Smooth muscle cell (in vitro differentiated cells): ENCODE measurements around the gene HSPA12B. TPM values are rescaled to one million over a fixed set of nuclear protein-coding genes. Genes with fewer than 3 reads are reported as not detected.
A peak's percentile ranks its signal among the peaks of the same experiment; 100 is the strongest.

Experiments used
- DNase-seq: peaks from one replicate; lab custom pipeline; 2025; ENCODE audit not compliant: unreplicated experiment; lab: John Stamatoyannopoulos, UW
- H2AFZ ChIP-seq: fragments of 200-600 bp; sonication (generic); 2 replicates; pipeline ENCODE4 v1.6.0; 2016; ENCODE audit warnings: antibody characterized with exemption, low read depth, mild to moderate bottlenecking
- H3F3A ChIP-seq: fragments of 200-600 bp; sonication (generic); 2 replicates; pipeline ENCODE4 v1.6.0; 2017; ENCODE audit warnings: antibody characterized with exemption, low read depth
- H3K27ac ChIP-seq: fragments of 200-600 bp; sonication (generic); 2 replicates; pipeline ENCODE4 v1.5.1; 2016; ENCODE audit warnings: low read depth, mild to moderate bottlenecking
- H3K27me3 ChIP-seq: fragments of 200-600 bp; sonication (generic); 2 replicates; pipeline ENCODE4 v1.6.1; 2016; ENCODE audit warnings: low read depth, mild to moderate bottlenecking
- H3K36me3 ChIP-seq: fragments of 200-600 bp; sonication (generic); 2 replicates; pipeline ENCODE4 v1.5.1; 2016; ENCODE audit warnings: low read depth
- H3K4me1 ChIP-seq: fragments of 200-600 bp; sonication (generic); 2 replicates; pipeline ENCODE4 v1.5.1; 2016; ENCODE audit warnings: low read depth
- H3K4me2 ChIP-seq: fragments of 200-600 bp; sonication (generic); 2 replicates; pipeline ENCODE4 v1.6.0; 2016; ENCODE audit warnings: mild to moderate bottlenecking
- H3K4me3 ChIP-seq: fragments of 200-600 bp; sonication (generic); 2 replicates; pipeline ENCODE4 v1.5.1; 2016; ENCODE audit warnings: mild to moderate bottlenecking
- H3K79me2 ChIP-seq: fragments of 200-600 bp; sonication (generic); 2 replicates; pipeline ENCODE4 v1.6.0; 2016; ENCODE audit warnings: low read depth, mild to moderate bottlenecking
- H3K9ac ChIP-seq: fragments of 200-600 bp; sonication (generic); 2 replicates; pipeline ENCODE4 v1.6.0; 2016; ENCODE audit warnings: low read depth
- H3K9me3 ChIP-seq: fragments of 200-600 bp; sonication (generic); replicated peaks from 2 replicates; pipeline ENCODE4 v1.5.1; 2016; ENCODE audit warnings: low read depth
- H4K20me1 ChIP-seq: fragments of 200-600 bp; sonication (generic); 2 replicates; pipeline ENCODE4 v1.6.0; 2016; ENCODE audit warnings: low read depth
- WGBS: methylation state at CpG from one replicate; pipeline ENCODE4 v1.1.7; 2016; ENCODE audit warnings: low lambda C conversion rate; 5-methylcytosine and 5-hydroxymethylcytosine counted together
- polyA plus RNA-seq: library from polyadenylated mRNA; unstranded; fragments of >200 nt; fragmentation: Nextera tagmentation; extraction: Ambion mirVana; gene quantifications from 2 replicates; pipeline ENCODE4 v1.2.1, GENCODE V29; 2016
- total RNA-seq: library from RNA; depleted of rRNA; stranded (reverse); fragments of >200 nt; gene quantifications from 2 replicates; pipeline ENCODE4 v1.2.3, GENCODE V29; 2014
- TF ChIP-seq, protein P1 (sequence below): fragments of 200-600 bp; sonication (generic); IDR thresholded peaks from 2 replicates; pipeline ENCODE4 v1.5.1; 2017; ENCODE audit warnings: borderline replicate concordance, mild to moderate bottlenecking, antibody characterized with exemption; ENCODE audit not compliant: insufficient read depth, poor library complexity, severe bottlenecking

The HSPA12B gene
- total and polyA plus RNA-seq, 2 experiments from 2014 or later, result 0.04 to 1.0 TPM

DNA sequence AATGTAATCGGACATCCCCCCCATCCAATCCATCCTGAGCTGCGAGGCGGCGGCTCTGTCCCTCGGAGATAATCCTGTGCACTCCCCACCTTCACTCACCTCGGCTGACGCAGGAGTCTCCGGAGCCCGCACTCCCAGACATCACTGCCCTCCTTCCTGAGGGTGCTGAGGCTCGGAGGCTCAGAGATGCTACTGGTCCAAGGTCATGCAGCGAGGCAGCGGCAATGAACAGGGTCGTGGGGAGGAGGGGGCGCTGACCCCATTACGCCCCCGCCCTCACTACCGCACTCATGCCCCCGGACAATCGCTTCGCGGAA, 34.6 kb downstream of the HSPA12B start:
- Histone ChIP-seq H3K79me2 (no peaks in the 10 kb centered on the region), H2AFZ (peak overlapping the region; percentile 83), H3K4me1 (peaks cover 14% of the 10 kb centered on the region), H3K9ac (peak overlapping the region; percentile 47), H3K27me3 (no peaks in the 10 kb centered on the region), H3K9me3 (no peaks in the 10 kb centered on the region), H3K36me3 (no peaks in the 10 kb centered on the region), H3K27ac (no peak overlapping the region), H3F3A (no peaks in the 10 kb centered on the region), H4K20me1 (no peaks in the 10 kb centered on the region), H3K4me2 (peak overlapping the region; percentile 96), H3K4me3 (peak overlapping the region; percentile 60)
- TF ChIP-seq, protein P1, sequence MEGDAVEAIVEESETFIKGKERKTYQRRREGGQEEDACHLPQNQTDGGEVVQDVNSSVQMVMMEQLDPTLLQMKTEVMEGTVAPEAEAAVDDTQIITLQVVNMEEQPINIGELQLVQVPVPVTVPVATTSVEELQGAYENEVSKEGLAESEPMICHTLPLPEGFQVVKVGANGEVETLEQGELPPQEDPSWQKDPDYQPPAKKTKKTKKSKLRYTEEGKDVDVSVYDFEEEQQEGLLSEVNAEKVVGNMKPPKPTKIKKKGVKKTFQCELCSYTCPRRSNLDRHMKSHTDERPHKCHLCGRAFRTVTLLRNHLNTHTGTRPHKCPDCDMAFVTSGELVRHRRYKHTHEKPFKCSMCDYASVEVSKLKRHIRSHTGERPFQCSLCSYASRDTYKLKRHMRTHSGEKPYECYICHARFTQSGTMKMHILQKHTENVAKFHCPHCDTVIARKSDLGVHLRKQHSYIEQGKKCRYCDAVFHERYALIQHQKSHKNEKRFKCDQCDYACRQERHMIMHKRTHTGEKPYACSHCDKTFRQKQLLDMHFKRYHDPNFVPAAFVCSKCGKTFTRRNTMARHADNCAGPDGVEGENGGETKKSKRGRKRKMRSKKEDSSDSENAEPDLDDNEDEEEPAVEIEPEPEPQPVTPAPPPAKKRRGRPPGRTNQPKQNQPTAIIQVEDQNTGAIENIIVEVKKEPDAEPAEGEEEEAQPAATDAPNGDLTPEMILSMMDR, result no peak
- 3% methylated on average over 20 of the region's 21 CpGs for WGBS
- no peak for DNase-seq

DNA sequence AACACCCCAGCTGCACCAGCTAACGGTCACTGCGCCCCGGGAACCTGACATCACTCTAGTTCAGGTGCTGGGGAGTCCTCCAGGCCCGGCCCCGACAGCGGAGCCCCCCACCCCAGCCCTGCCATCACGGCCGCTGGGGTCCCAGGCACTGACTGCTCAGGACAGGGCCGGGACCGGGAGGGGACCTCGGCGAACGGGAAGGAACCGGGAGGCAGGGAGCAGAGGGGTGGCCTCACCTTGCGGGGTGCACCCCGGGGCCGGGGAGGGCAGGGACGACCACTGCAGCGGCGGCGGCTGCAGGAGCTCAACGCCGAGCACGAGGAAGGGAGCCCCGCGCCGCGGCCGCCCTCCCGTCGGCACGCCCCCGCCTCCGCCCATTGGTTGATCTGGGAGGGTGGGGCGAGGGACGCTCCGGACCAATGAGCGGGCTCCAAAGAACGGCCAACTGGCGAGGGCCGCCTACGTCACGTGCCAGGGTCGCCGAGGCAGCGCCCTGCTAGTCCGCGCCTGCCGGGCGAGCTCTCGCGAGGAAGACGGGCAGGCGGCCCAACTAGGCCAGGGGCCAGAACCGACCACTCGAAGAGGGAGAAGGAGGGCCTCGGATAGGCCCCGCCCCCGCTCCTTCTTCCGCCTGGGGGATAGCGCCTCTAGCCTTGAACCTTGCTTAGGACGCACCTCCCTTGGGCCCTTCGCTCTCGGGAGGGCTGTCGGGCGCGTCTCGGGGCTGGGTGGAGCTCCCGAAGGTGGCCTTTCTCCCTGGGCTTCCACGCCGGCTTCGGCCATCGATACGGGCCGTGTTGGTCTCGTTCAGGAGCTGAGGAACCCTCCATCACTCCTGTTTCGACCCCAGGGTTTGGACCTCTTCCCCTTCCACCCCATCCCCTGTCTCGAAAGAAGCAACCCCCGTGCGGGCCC, 35.2 kb downstream of the HSPA12B start, which contains the start of gene ADISSP:
Gene ADISSP, minus strand, starts transcription at position 327 of the 915 bp plus-strand sequence. CDS start 7,653 bp downstream, outside the sequence.
- H3F3A ChIP-seq, result no peaks in the 10 kb centered on the region
- peak within 1 kb of the TSS; percentile 86 for H2AFZ ChIP-seq
- peak within 1 kb of the TSS; percentile 88 for H3K9ac ChIP-seq
- 1% methylated on average over 56 of the region's 80 CpGs for WGBS
- H3K79me2 ChIP-seq, result no peaks in the 10 kb centered on the region
- no peaks in the 10 kb centered on the region for H4K20me1 ChIP-seq
- peak within 1 kb of the TSS; percentile 78 for H3K27ac ChIP-seq
- TF ChIP-seq, protein P1, result no peak
- peaks cover 14% of the 10 kb centered on the region for H3K4me1 ChIP-seq
- H3K4me3 ChIP-seq, result peak within 1 kb of the TSS; percentile 60
- no peaks in the 10 kb centered on the region for H3K27me3 ChIP-seq
- peak; percentile 89 for DNase-seq
- H3K4me2 ChIP-seq, result peak within 1 kb of the TSS; percentile 96
- H3K9me3 ChIP-seq, result no peaks in the 10 kb centered on the region
- H3K36me3 ChIP-seq, result no peaks in the 10 kb centered on the region

DNA sequence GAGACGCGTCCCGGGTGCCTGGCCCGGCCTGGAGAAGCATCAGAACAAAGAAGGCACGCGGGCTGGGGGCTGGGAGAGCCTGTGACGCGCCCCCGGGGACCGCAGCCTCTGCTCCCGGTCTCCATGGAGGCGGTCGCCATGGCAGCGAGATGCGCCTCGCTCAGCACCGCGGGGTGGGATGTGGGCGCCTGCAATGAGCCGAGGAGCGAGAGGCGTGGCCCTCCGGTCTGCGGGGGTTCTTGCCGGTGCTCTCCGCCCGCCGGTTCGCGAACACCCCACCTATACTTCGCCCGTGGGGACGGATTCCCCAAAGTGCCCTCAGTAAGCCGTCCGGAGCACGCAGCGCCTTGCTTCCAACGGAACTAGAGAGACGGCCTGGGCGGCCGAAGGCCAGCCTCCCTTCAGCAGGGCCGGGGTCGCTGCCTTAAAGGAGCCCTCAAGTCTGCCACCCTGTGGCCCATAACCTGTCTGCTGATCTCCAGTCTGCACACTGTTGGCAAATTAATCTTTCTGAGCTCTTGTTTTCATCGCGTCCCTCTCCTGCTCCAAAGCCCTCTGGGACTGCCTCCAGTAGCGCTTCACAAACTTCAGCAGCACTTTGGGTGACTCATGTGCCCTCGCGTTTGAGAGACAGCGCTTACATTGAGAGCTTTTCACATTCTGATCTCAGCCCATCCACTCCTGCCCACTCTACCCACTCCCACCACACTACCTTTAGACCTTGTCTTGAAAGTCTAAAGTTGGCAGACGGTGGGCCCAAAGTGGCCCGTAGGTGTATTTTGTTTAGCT, 36.1 kb downstream of the HSPA12B start:
- no peaks in the 10 kb centered on the region for H3F3A ChIP-seq
- peak; percentile 70 for DNase-seq
- H3K9ac ChIP-seq, result peak overlapping the region; percentile 88
- H4K20me1 ChIP-seq, result no peaks in the 10 kb centered on the region
- H3K4me1 ChIP-seq, result peaks cover 14% of the 10 kb centered on the region
- peak overlapping the region; percentile 78 for H3K27ac ChIP-seq
- 2% methylated on average over 50 of the region's 51 CpGs for WGBS
- H3K27me3 ChIP-seq, result no peaks in the 10 kb centered on the region
- peak overlapping the region; percentile 86 for H2AFZ ChIP-seq
- TF ChIP-seq, protein P1, result peak; percentile 30
- no peaks in the 10 kb centered on the region for H3K36me3 ChIP-seq
- no peaks in the 10 kb centered on the region for H3K9me3 ChIP-seq
- peak overlapping the region; percentile 96 for H3K4me2 ChIP-seq
- peak overlapping the region; percentile 60 for H3K4me3 ChIP-seq
- no peaks in the 10 kb centered on the region for H3K79me2 ChIP-seq
